Stimulated activated CD8-positive, alpha-beta memory T cell treated with anti-CD3 and anti-CD28 coated beads, Interleukin-7, amount 100 ng/mL, for 48 hours (primary cell): ENCODE results near the gene LRCH3.
"Not testable (repeated sequence)": the region's sequence is repeated elsewhere in the genome, so short reads cannot be mapped to it uniquely, and the experiment has no call there.

ENCODE experiments used
- DNase-seq, 2 donors: peaks; one replicate each; pipeline ENCODE4 v3.0.0-alpha.2; 2020; ENCODE audit warnings: low read depth in 1 of 2; ENCODE audit errors: extremely low read depth in 1 of 2

Gene LRCH3

GRCh38 chr3:197913641-197914380 lies 122.8 kb downstream of the LRCH3 start:
- DNase-seq = no peak

DNA sequence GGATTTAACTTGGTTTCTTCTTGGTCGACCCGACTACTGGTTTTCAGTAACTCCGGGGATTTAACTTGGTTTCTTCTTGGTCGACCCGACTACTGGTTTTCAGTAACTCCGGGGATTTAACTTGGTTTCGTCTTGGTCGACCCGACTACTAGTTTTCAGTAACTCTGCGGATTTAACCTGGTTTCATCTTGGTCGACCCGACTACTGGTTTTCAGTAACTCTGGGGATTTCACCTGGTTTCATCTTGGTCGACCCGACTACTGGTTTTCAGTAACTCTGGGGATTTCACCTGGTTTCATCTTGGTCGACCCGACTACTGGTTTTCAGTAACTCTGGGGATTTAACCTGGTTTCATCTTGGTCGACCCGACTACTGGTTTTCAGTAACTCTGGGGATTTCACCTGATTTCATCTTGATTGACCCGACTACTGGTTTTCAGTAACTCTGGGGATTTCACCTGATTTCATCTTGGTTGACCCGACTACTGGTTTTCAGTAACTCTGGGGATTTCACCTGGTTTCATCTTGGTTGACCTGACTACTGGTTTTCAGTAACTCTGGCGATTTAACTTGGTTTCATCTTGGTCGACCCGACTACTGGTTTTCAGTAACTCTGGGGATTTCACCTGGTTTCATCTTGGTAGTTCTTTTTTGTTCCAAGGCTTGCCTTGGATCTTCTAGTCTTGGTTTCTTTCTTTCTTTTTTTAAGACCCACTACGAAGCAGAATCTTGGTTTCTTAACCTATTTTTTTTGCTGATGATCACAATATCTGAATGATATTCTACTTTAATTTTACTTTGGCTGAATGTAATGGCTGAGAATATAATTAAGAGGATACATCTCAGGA lies 130.6 kb downstream of the LRCH3 start:
- not testable (repeated sequence) for DNase-seq

DNA sequence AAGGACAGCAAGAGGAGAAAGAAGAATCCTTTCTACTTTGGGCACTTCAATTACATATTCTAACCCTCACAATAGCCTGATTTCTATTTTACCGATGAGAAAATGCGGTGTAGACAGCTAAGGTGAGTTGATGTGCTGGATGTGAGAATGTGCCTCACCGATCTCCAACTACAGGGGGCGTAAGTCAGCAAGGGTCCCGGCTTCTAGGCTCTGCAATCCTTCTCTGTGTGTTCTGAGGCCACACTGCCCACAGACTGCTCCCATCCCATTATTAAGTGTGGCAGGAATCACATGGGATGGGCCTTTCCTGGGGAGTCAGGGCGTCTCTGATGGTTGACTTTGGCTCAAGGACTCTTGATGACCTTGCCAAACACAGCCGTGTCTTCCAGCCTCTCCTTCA lies 135.4 kb downstream of the LRCH3 start:
- no peak for DNase-seq

GRCh38 chr3:197927578-197927977 lies 136.5 kb downstream of the LRCH3 start:
- not testable (repeated sequence) for DNase-seq

GRCh38 chr3:197936819-197937384 lies 145.8 kb downstream of the LRCH3 start:
- DNase-seq = no peak
